Breast epithelium (tissue), 4 donors: ENCODE data around the gene WSB2. TPM values are rescaled to one million over a fixed set of nuclear protein-coding genes. Genes with fewer than 3 reads are reported as not detected.

ENCODE experiments used
- DNase-seq, 2 donors: peaks; one replicate each; pipeline ENCODE4 v3.0.0-alpha.2; 2019; ENCODE audit warnings: low spot score in 2 of 2
- H3K27ac ChIP-seq, 2 donors: fragments of 200-600 bp; sonication (generic) in 1 of 2; one replicate each; pipeline ENCODE4 v1.5.1; 2016 to 2019; ENCODE audit warnings: mild to moderate bottlenecking in 1 of 2
- H3K27me3 ChIP-seq, 2 donors: fragments of 200-600 bp; sonication (generic) in 1 of 2; one replicate each; pipeline versions ENCODE4 v1.5.1 to v1.6.0; 2017 to 2019; ENCODE audit warnings: control low read depth in 1 of 2, mild to moderate bottlenecking in 1 of 2
- H3K36me3 ChIP-seq: fragments of 200-600 bp; one replicate; pipeline ENCODE4 v1.5.1; 2019
- H3K4me1 ChIP-seq, 2 donors: fragments of 200-600 bp; sonication (generic); one replicate each; pipeline ENCODE4 v1.5.1; 2016 to 2019; ENCODE audit warnings: control low read depth in 1 of 2
- H3K4me3 ChIP-seq, 3 donors: fragments of 200-600 bp; sonication (generic); 1 replicate in 2 of 3; 2 replicates in 1 of 3; pipeline ENCODE4 v1.5.1; 2016 to 2019; ENCODE audit warnings: mild to moderate bottlenecking in 3 of 3, moderate library complexity in 2 of 3
- H3K9me3 ChIP-seq, 2 donors: fragments of 200-600 bp; sonication (generic) in 1 of 2; one replicate each; pipeline ENCODE4 v1.5.1; 2016 to 2019; ENCODE audit warnings: control low read depth in 1 of 2
- CTCF ChIP-seq, 3 donors: fragments of 450-650 bp; IDR thresholded peaks; one replicate each; pipeline ENCODE4 v1.5.1; 2016 to 2017; ENCODE audit warnings: antibody characterized with exemption in 3 of 3, mild to moderate bottlenecking in 3 of 3, moderate library complexity in 3 of 3
- POLR2A ChIP-seq: fragments of 450-650 bp; IDR thresholded peaks from one replicate; pipeline ENCODE4 v1.6.1; 2016; ENCODE audit warnings: antibody characterized with exemption, mild to moderate bottlenecking, moderate library complexity
- POLR2AphosphoS5 ChIP-seq, 3 donors: sonication (generic); formaldehyde crosslinking; IDR thresholded peaks; one replicate each; pipeline ENCODE4 v1.6.1; 2017; ENCODE audit warnings: antibody characterized with exemption in 3 of 3
- intact Hi-C: fragments of 100-400 bp; cut with DNase I; formaldehyde crosslinking; loops from one replicate; pipeline ENCODE4 v1.15.1; 2023; ENCODE audit warnings: low total_unique reads
- total RNA-seq, 3 donors: library from RNA; depleted of rRNA; stranded (reverse); fragments of >200 nt; gene quantifications; one replicate each; pipeline ENCODE4 v1.1.0, GENCODE V29; 2016

WSB2 gene
- total RNA-seq, 3 donors from 2014 or later: 26.2 to 51.4 (median 40.0) TPM

GRCh38 chr12:118050972-118051910 lies 9.7 kb downstream of the WSB2 start:
- DNase-seq: no peak
- TF ChIP-seq POLR2A (no peak), CTCF (IDR thresholded peaks at IDR 0.05) (peak in 1 of 3 donors; percentile 15)
- Histone ChIP-seq H3K9me3 (no peaks in the 10 kb centered on the region), H3K27me3 (no peaks in the 10 kb centered on the region), H3K27ac (peak overlapping the region in 1 of 2 donors; percentile 78), H3K36me3 (no peaks in the 10 kb centered on the region), H3K4me3 (no peak overlapping the region), H3K4me1 (peaks cover 0 to 3% of the 10 kb centered on the region in 2 donors)
- intact Hi-C loops: no loop called here

GRCh38 chr12:118046430-118046829 lies 14.5 kb downstream of the WSB2 start:
- Histone ChIP-seq H3K36me3 (no peaks in the 10 kb centered on the region), H3K27me3 (no peaks in the 10 kb centered on the region), H3K4me3 (no peak overlapping the region), H3K9me3 (no peaks in the 10 kb centered on the region), H3K27ac (no peak overlapping the region), H3K4me1 (no peaks in the 10 kb centered on the region)
- no peak for DNase-seq
- no peak for TF ChIP-seq POLR2AphosphoS5 (IDR thresholded peaks at IDR 0.05)
- TF ChIP-seq CTCF (IDR thresholded peaks at IDR 0.05): no peak
- TF ChIP-seq POLR2A: no peak
- intact Hi-C loops: no loop called here

GRCh38 chr12:118044577-118044976 lies 16.4 kb downstream of the WSB2 start:
- H3K4me1 ChIP-seq: no peaks in the 10 kb centered on the region
- no peak for DNase-seq
- H3K4me3 ChIP-seq: no peak overlapping the region
- no peak overlapping the region for H3K27ac ChIP-seq
- H3K36me3 ChIP-seq: no peaks in the 10 kb centered on the region
- TF ChIP-seq CTCF (IDR thresholded peaks at IDR 0.05) (no peak), POLR2AphosphoS5 (IDR thresholded peaks at IDR 0.05) (no peak), POLR2A (no peak)
- H3K27me3 ChIP-seq: no peaks in the 10 kb centered on the region
- intact Hi-C loops: no loop called here
- no peaks in the 10 kb centered on the region for H3K9me3 ChIP-seq

- H3K9me3 ChIP-seq: no peaks in the 10 kb centered on the region
- TF ChIP-seq POLR2AphosphoS5 (IDR thresholded peaks at IDR 0.05) (no peak), POLR2A (no peak), CTCF (IDR thresholded peaks at IDR 0.05) (no peak)
- intact Hi-C loops: no loop called here
- DNase-seq: no peak
- H3K27ac ChIP-seq: no peak overlapping the region
- no peaks in the 10 kb centered on the region for H3K4me1 ChIP-seq
- no peaks in the 10 kb centered on the region for H3K36me3 ChIP-seq
- H3K27me3 ChIP-seq: no peaks in the 10 kb centered on the region
- H3K4me3 ChIP-seq: no peak overlapping the region
Observed at GRCh38 chr12:118044075-118044474, 16.9 kb downstream of the WSB2 start.

- no peak overlapping the region for H3K27ac ChIP-seq
- no peak for DNase-seq
- H3K4me1 ChIP-seq: no peaks in the 10 kb centered on the region
- H3K27me3 ChIP-seq: no peaks in the 10 kb centered on the region
- H3K36me3 ChIP-seq: no peaks in the 10 kb centered on the region
- H3K4me3 ChIP-seq: no peak overlapping the region
- intact Hi-C loops: no loop called here
- H3K9me3 ChIP-seq: no peaks in the 10 kb centered on the region
- no peak for TF ChIP-seq POLR2AphosphoS5 (IDR thresholded peaks at IDR 0.05)
- no peak for TF ChIP-seq POLR2A
- no peak for TF ChIP-seq CTCF (IDR thresholded peaks at IDR 0.05)
Observed at GRCh38 chr12:118042091-118042490, 18.9 kb downstream of the WSB2 start.
